SK-N-SH treated with all-trans-retinoic acid at 6 μM for 48 hours (cell line): ENCODE data around the gene ECE2.

Source experiments
- ARNTL ChIP-seq: fragments of 450-650 bp; formaldehyde crosslinking; IDR thresholded peaks from 2 replicates; pipeline ENCODE4 v1.5.0; 2020; ENCODE audit warnings: low read depth, mild to moderate bottlenecking, moderate library complexity, borderline replicate concordance
- BACH2 ChIP-seq: fragments of 250-450 bp; sonication (Bioruptor Pico); IDR thresholded peaks from 2 replicates; pipeline ENCODE4 v1.9.0; 2021; ENCODE audit warnings: mild to moderate bottlenecking, borderline replicate concordance
- CSDC2 ChIP-seq: fragments of 250-450 bp; sonication (Bioruptor Pico); IDR thresholded peaks from 2 replicates; pipeline ENCODE4 v1.5.0; 2020; ENCODE audit warnings: mild to moderate bottlenecking, moderate library complexity
- ESRRG ChIP-seq: fragments of 250-450 bp; sonication (Bioruptor Pico); IDR thresholded peaks from 2 replicates; pipeline ENCODE4 v1.6.1; 2021; ENCODE audit warnings: mild to moderate bottlenecking
- ISL1 ChIP-seq: fragments of 250-450 bp; sonication (Bioruptor Pico); IDR thresholded peaks from 2 replicates; pipeline ENCODE4 v2.1.2; 2022; ENCODE audit warnings: mild to moderate bottlenecking, moderate library complexity
- OSR1 ChIP-seq: fragments of 250-450 bp; sonication (Bioruptor Pico); IDR thresholded peaks from 2 replicates; pipeline ENCODE4 v1.8.0; 2022; ENCODE audit warnings: moderate library complexity, mild to moderate bottlenecking, inconsistent platforms
- PATZ1 ChIP-seq: fragments of 250-450 bp; sonication (Bioruptor Pico); IDR thresholded peaks from 2 replicates; pipeline ENCODE4 v1.8.0; 2020; ENCODE audit warnings: mild to moderate bottlenecking, moderate library complexity, borderline replicate concordance
- POU6F1 ChIP-seq: fragments of 250-450 bp; sonication (Bioruptor Pico); IDR thresholded peaks from 2 replicates; pipeline ENCODE4 v1.8.0; 2021; ENCODE audit warnings: low read depth, mild to moderate bottlenecking, moderate library complexity, borderline replicate concordance
- PPARA ChIP-seq: fragments of 250-450 bp; sonication (Bioruptor Pico); IDR thresholded peaks from 2 replicates; pipeline ENCODE4 v1.5.0; 2020; ENCODE audit warnings: mild to moderate bottlenecking, borderline replicate concordance
- TSHZ2 ChIP-seq: fragments of 250-450 bp; sonication (Bioruptor Pico); IDR thresholded peaks from 2 replicates; pipeline ENCODE4 v1.5.0; 2020; ENCODE audit warnings: mild to moderate bottlenecking, moderate library complexity
- ZFP3 ChIP-seq: fragments of 250-450 bp; sonication (Bioruptor Pico); IDR thresholded peaks from 2 replicates; pipeline ENCODE4 v1.5.0; 2020; ENCODE audit warnings: mild to moderate bottlenecking, moderate library complexity
- ZFP30 ChIP-seq: fragments of 450-650 bp; formaldehyde crosslinking; IDR thresholded peaks from 2 replicates; pipeline ENCODE4 v1.5.0; 2022; ENCODE audit warnings: mild to moderate bottlenecking, moderate library complexity
- ZNF8 ChIP-seq: fragments of 450-650 bp; formaldehyde crosslinking; IDR thresholded peaks from 2 replicates; pipeline ENCODE4 v1.5.0; 2020; ENCODE audit warnings: mild to moderate bottlenecking, moderate library complexity

GRCh38 chr3:184250167-184250828 is 25.5 kb upstream of the ECE2 start:
- TF ChIP-seq ISL1, result no peak
- TF ChIP-seq ARNTL (CRISPR knock-in tag), result no peak
- TF ChIP-seq BACH2 (CRISPR knock-in tag), result no peak
- TF ChIP-seq ZNF8 (CRISPR knock-in tag), result no peak
- no peak for TF ChIP-seq PPARA (CRISPR knock-in tag)
- TF ChIP-seq ZFP30, result no peak
- no peak for TF ChIP-seq PATZ1 (CRISPR knock-in tag)
- TF ChIP-seq ESRRG (CRISPR knock-in tag), result no peak
- no peak for TF ChIP-seq CSDC2
- no peak for TF ChIP-seq ZFP3 (CRISPR knock-in tag)
- no peak for TF ChIP-seq POU6F1 (CRISPR knock-in tag)
- TF ChIP-seq OSR1 (CRISPR knock-in tag), result no peak
- TF ChIP-seq TSHZ2 (CRISPR knock-in tag), result no peak
